IMR-90 (cell line): ENCODE data around the gene NHP2. TPM values are rescaled to one million over a fixed set of nuclear protein-coding genes. Genes with fewer than 3 reads are reported as not detected.
A peak's percentile ranks its signal among the peaks of the same experiment; 100 is the strongest.

Experiments used
- ATAC-seq: fragments of 200-7000 bp; cut with Tn5 transposase; 2 replicates; pipeline ENCODE4 v1.9.1; 2020; ENCODE audit warnings: low read depth, mild to moderate bottlenecking, moderate library complexity
- BruUV-seq: library from RNA; stranded (reverse); fragments of 400-500 nt; replicated peaks from 2 replicates; lab custom pipeline; 2021; lab: Mats Ljungman, UMichigan
- CTCF ChIA-PET: fragments of 300-600 bp; formaldehyde crosslinking; extraction: SDS; loops from one replicate; lab custom pipeline; 2021; ENCODE audit warnings: antibody characterized with exemption; lab: Yijun Ruan, JAX
- POLR2A ChIA-PET: fragments of 300-600 bp; sonication (Branson Sonifier 250); formaldehyde crosslinking; loops from one replicate; lab custom pipeline; 2022; ENCODE audit warnings: antibody characterized with exemption; ENCODE audit not compliant: unreplicated experiment; lab: Charles Lee
- DNase-seq: peaks from one replicate; pipeline ENCODE4 v3.0.0; 2013
- H2AFZ ChIP-seq: replicated peaks from 2 replicates; pipeline ENCODE3; 2013; ENCODE audit warnings: low read length, mild to moderate bottlenecking; ENCODE audit not compliant: poor library complexity
- H2AK5ac ChIP-seq: 2 replicates; pipeline ENCODE4 v1.6.1; 2013; ENCODE audit warnings: low read depth, low read length, inconsistent platforms
- H2AK9ac ChIP-seq: replicated peaks from 2 replicates; pipeline ENCODE3; 2013; ENCODE audit warnings: mild to moderate bottlenecking, low read depth, low read length, moderate library complexity; ENCODE audit not compliant: poor library complexity
- H2BK120ac ChIP-seq: 2 replicates; pipeline ENCODE4 v1.6.1; 2013; ENCODE audit warnings: low read depth, low read length, inconsistent platforms
- H2BK15ac ChIP-seq: 3 replicates; pipeline ENCODE4 v1.6.1; 2013; ENCODE audit warnings: low read depth, low read length, inconsistent platforms
- H2BK20ac ChIP-seq: 2 replicates; pipeline ENCODE4 v1.6.1; 2013; ENCODE audit warnings: low read depth, mild to moderate bottlenecking, inconsistent platforms, low read length, moderate library complexity
- H2BK5ac ChIP-seq: 2 replicates; pipeline ENCODE4 v1.6.1; 2013; ENCODE audit warnings: mild to moderate bottlenecking, low read depth, low read length, inconsistent platforms; ENCODE audit not compliant: poor library complexity, severe bottlenecking
- H3K14ac ChIP-seq: replicated peaks from 2 replicates; pipeline ENCODE4 v1.6.1; 2013; ENCODE audit warnings: low read depth, low read length, inconsistent platforms
- H3K18ac ChIP-seq: 2 replicates; pipeline ENCODE4 v1.6.1; 2013; ENCODE audit warnings: low read depth, low read length, control low read depth
- H3K23ac ChIP-seq: 2 replicates; pipeline ENCODE4 v1.6.1; 2013; ENCODE audit warnings: low read depth, low read length, inconsistent platforms
- H3K27ac ChIP-seq: 2 replicates; pipeline ENCODE4 v1.5.1; 2013; ENCODE audit warnings: mild to moderate bottlenecking, control low read depth, low read length; ENCODE audit not compliant: insufficient read depth
- H3K27me3 ChIP-seq: 2 replicates; pipeline ENCODE4 v1.6.1; 2013; ENCODE audit warnings: low read length; ENCODE audit not compliant: control insufficient read depth, insufficient read depth
- H3K36me3 ChIP-seq: 2 replicates; pipeline ENCODE4 v1.6.1; 2013; ENCODE audit warnings: low read length, mixed read lengths; ENCODE audit not compliant: control insufficient read depth, insufficient read depth
- H3K4ac ChIP-seq: 2 replicates; pipeline ENCODE4 v1.6.1; 2013; ENCODE audit warnings: low read depth, low read length, inconsistent platforms
- H3K4me1 ChIP-seq: 2 replicates; pipeline ENCODE4 v1.6.1; 2013; ENCODE audit warnings: low read length, mixed read lengths; ENCODE audit not compliant: control insufficient read depth, insufficient read depth
- H3K4me2 ChIP-seq: 2 replicates; pipeline ENCODE4 v1.6.1; 2013; ENCODE audit warnings: low read depth, mild to moderate bottlenecking, control low read depth, low read length, moderate library complexity
- H3K4me3 ChIP-seq: 2 replicates; pipeline ENCODE4 v1.5.1; 2013; ENCODE audit warnings: low read depth, mild to moderate bottlenecking, control low read depth, low read length, moderate library complexity; ENCODE audit not compliant: insufficient read depth
- H3K56ac ChIP-seq: 2 replicates; pipeline ENCODE4 v1.6.1; 2013; ENCODE audit warnings: low read length, inconsistent platforms; ENCODE audit not compliant: insufficient read depth; ENCODE audit errors: extremely low read depth
- H3K79me1 ChIP-seq, 2 experiments: 2 replicates each; pipeline ENCODE4 v1.6.1; 2013; ENCODE audit warnings: low read length in 2 of 2, inconsistent platforms in 1 of 2, low read depth in 1 of 2
- H3K9ac ChIP-seq: 2 replicates; pipeline ENCODE4 v1.6.1; 2013; ENCODE audit warnings: low read depth, low read length, control low read depth
- H3K9me1 ChIP-seq: 2 replicates; pipeline ENCODE4 v1.6.1; 2013; ENCODE audit warnings: low read length, inconsistent platforms; ENCODE audit not compliant: insufficient read depth
- H3K9me3 ChIP-seq: 2 replicates; pipeline ENCODE4 v1.6.1; 2013; ENCODE audit warnings: low read length; ENCODE audit not compliant: control insufficient read depth, insufficient read depth
- H4K20me1 ChIP-seq: 2 replicates; pipeline ENCODE4 v1.6.1; 2013; ENCODE audit warnings: low read length, inconsistent platforms; ENCODE audit not compliant: insufficient read depth
- H4K5ac ChIP-seq: 2 replicates; pipeline ENCODE4 v1.6.1; 2013; ENCODE audit warnings: mild to moderate bottlenecking, low read depth, low read length, control low read depth
- H4K8ac ChIP-seq, 2 experiments: 2 replicates each; pipeline ENCODE4 v1.6.1; 2013; ENCODE audit warnings: low read depth in 2 of 2, low read length in 2 of 2, control low read depth in 1 of 2, inconsistent platforms in 1 of 2
- H4K91ac ChIP-seq: 2 replicates; pipeline ENCODE4 v1.6.1; 2013; ENCODE audit warnings: low read depth, low read length, inconsistent platforms; ENCODE audit not compliant: insufficient read depth
- BHLHE40 ChIP-seq: fragments of 150-350 bp; IDR thresholded peaks from 2 replicates; pipeline ENCODE4 v1.6.1; 2016; ENCODE audit warnings: mild to moderate bottlenecking, low read depth, low read length
- CEBPB ChIP-seq: IDR thresholded peaks from 2 replicates; pipeline ENCODE4 v1.6.1; 2012; ENCODE audit warnings: low read depth, low read length, improper control_type of control experiment
- CHD1 ChIP-seq: IDR thresholded peaks from 2 replicates; pipeline ENCODE4 v1.6.1; 2012; ENCODE audit warnings: low read depth, low read length, improper control_type of control experiment
- MXI1 ChIP-seq: IDR thresholded peaks from 2 replicates; pipeline ENCODE4 v1.6.1; 2012; ENCODE audit warnings: low read depth, mild to moderate bottlenecking, low read length, moderate library complexity, borderline replicate concordance
- WGBS, 2 experiments: methylation state at CpG; one replicate each; pipeline versions ENCODE4 v1.1.5 to v1.1.7; 2013; ENCODE audit warnings: missing lambda C conversion rate in 2 of 2; ENCODE audit not compliant: insufficient read length in 1 of 2; ENCODE audit errors: extremely low coverage in 2 of 2; 5-methylcytosine and 5-hydroxymethylcytosine counted together
- dilution Hi-C: fragments of 300-500 bp; cut with HindIII; formaldehyde crosslinking; loops from one replicate; pipeline ENCODE4 v1.14.3; 2018; ENCODE audit warnings: low sequenced_read_pairs; ENCODE audit not compliant: unreplicated experiment
- in situ Hi-C: fragments of 300-500 bp; cut with MboI; formaldehyde crosslinking; loops from 3 replicates; pipeline ENCODE4 v1.14.3; 2019; ENCODE audit warnings: low sequenced_read_pairs, inconsistent platforms, mixed read lengths
- intact Hi-C: fragments of 100-400 bp; cut with micrococcal nuclease; formaldehyde crosslinking; loops from 2 replicates; pipeline ENCODE4 v1.10.0; 2022
- polyA plus RNA-seq, 3 experiments: library from polyadenylated mRNA; depleted of rRNA; stranded (reverse); fragments of >200 nt; gene quantifications; 2 replicates each; pipeline ENCODE4 v1.2.3, GENCODE V29; 2012; ENCODE audit warnings: low replicate concordance in 1 of 3
- total RNA-seq: library from RNA; depleted of rRNA; stranded (reverse); fragments of >200 nt; gene quantifications from 2 replicates; pipeline ENCODE4 v1.2.3, GENCODE V29; 2012

NHP2 gene
- total and polyA plus RNA-seq, 2 of the 4 experiments (the other 2 are of a cell fraction), result 180 to 278 TPM

DNA sequence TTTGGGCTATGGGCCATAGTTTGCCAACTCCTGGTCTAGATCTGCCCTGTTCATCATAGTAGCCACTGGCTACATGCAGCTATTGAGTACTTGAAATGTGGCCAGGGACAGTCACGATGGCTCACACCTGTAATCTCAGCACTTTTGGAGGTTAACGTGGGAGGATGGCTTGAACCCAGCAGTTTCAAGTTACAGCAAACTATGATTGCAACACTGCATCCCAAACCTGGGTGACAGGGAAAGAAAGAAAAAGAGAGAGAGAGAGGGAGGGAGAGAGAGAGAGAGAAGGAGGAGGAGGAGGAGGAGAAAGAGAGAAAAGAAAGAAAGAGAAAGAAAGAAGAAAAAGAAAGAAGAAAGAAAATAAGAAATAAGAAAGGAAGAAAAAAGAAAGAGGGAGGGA, 38.6 kb upstream of the NHP2 start:
- Histone ChIP-seq H3K23ac (no peak overlapping the region), H3K4me3 (no peak overlapping the region), H3K79me1 (no peaks in the 10 kb centered on the region), H4K20me1 (no peaks in the 10 kb centered on the region), H2BK5ac (no peak overlapping the region), H2BK120ac (no peak overlapping the region), H2AFZ (no peak overlapping the region), H4K91ac (no peak overlapping the region), H2AK5ac (no peak overlapping the region), H3K27ac (no peak overlapping the region), H4K8ac (no peak overlapping the region), H3K14ac (no peak overlapping the region), H2BK15ac (no peak overlapping the region), H3K56ac (no peak overlapping the region), H3K9me3 (peaks cover 5% of the 10 kb centered on the region; the same call in 1 of the 2 replicates), H3K36me3 (no peaks in the 10 kb centered on the region), H3K4ac (no peak overlapping the region), H3K9ac (no peak overlapping the region), H3K18ac (no peak overlapping the region), H4K5ac (no peak overlapping the region), H3K9me1 (no peaks in the 10 kb centered on the region), H3K27me3 (peaks cover 23% of the 10 kb centered on the region; the same call in 1 of the 2 replicates), H3K4me2 (no peak overlapping the region), H2BK20ac (no peak overlapping the region), H2AK9ac (no peak overlapping the region), H3K4me1 (no peaks in the 10 kb centered on the region)
- ChIA-PET CTCF (no interaction called here), POLR2A (no interaction called here)
- WGBS, 2 experiments, result no CpG with 5 or more reads among the region's 2 CpGs
- intact Hi-C loops, result no loop called here
- no TSS peak for BruUV-seq
- DNase-seq, result no peak
- dilution Hi-C loops, result no loop called here
- TF ChIP-seq MXI1 (no peak), CEBPB (0 out of 2 replicates have a peak, but pooled peaks have one; percentile 13), CHD1 (no peak), BHLHE40 (no peak)
- in situ Hi-C loops, result no loop called here
- no peak for ATAC-seq
